ENCODE data around the gene ARHGAP26. TPM values are rescaled to one million over a fixed set of nuclear protein-coding genes. Genes with fewer than 3 reads are reported as not detected.

The ARHGAP26 gene
- total and polyA plus RNA-seq, 4 donors, result 5.4 to 52.3 (median 30.4) TPM

GRCh38 chr5:142748132-142748531 is 22.0 kb upstream of the ARHGAP26 start:
- Histone ChIP-seq H3K4me3 (no peak overlapping the region), H3K27me3 (ENCODE audit: control insufficient read depth in 3 of 3, insufficient read depth in 3 of 3, low read length in 2 of 3) (no peaks in the 10 kb centered on the region), H3K27ac (ENCODE audit: low read depth in 1 of 2, low read length in 1 of 2) (no peak overlapping the region), H3K4me1 (ENCODE audit: control insufficient read depth in 5 of 5, insufficient read depth in 5 of 5, low read length in 5 of 5) (peaks cover 0 to 37% (median 0%) of the 10 kb centered on the region in 5 donors), H3K36me3 (ENCODE audit: control insufficient read depth in 4 of 4, insufficient read depth in 4 of 4, low read length in 4 of 4) (no peaks in the 10 kb centered on the region), H3K9ac (ENCODE audit: insufficient read depth in 1 of 2, low read length in 2 of 2) (no peak overlapping the region), H3K9me3 (ENCODE audit: control insufficient read depth in 4 of 4, insufficient read depth in 3 of 4, low read length in 3 of 4) (no peaks in the 10 kb centered on the region)
- ATAC-seq (ENCODE audit: insufficient read depth, low FRiP score), result no peak
- no peak for DNase-seq
- TF ChIP-seq CTCF (IDR thresholded peaks at IDR 0.05; ENCODE audit: control extremely low read depth, extremely low read depth), result no peak
- WGBS, 2 donors, result 58 to 74% methylated on average over 1 of the region's 1 CpG

- Histone ChIP-seq H3K36me3 (ENCODE audit: control insufficient read depth in 4 of 4, insufficient read depth in 4 of 4, low read length in 4 of 4) (no peaks in the 10 kb centered on the region), H3K4me3 (no peak overlapping the region), H3K9ac (ENCODE audit: insufficient read depth in 1 of 2, low read length in 2 of 2) (no peak overlapping the region), H3K9me3 (ENCODE audit: control insufficient read depth in 4 of 4, insufficient read depth in 3 of 4, low read length in 3 of 4) (no peaks in the 10 kb centered on the region), H3K4me1 (ENCODE audit: control insufficient read depth in 5 of 5, insufficient read depth in 5 of 5, low read length in 5 of 5) (peaks cover 0 to 41% (median 0%) of the 10 kb centered on the region in 5 donors), H3K27me3 (ENCODE audit: control insufficient read depth in 3 of 3, insufficient read depth in 3 of 3, low read length in 2 of 3) (no peaks in the 10 kb centered on the region), H3K27ac (ENCODE audit: low read depth in 1 of 2, low read length in 1 of 2) (no peak overlapping the region)
- ATAC-seq (ENCODE audit: insufficient read depth, low FRiP score), result no peak
- no peak for DNase-seq
- peak; percentile 48 for TF ChIP-seq CTCF (IDR thresholded peaks at IDR 0.05; ENCODE audit: control extremely low read depth, extremely low read depth)
- WGBS, 2 donors, result 87 to 91% methylated on average over 2 of the region's 2 CpGs
These were observed 21.5 kb upstream of the ARHGAP26 start for GRCh38 chr5:142748568-142749249.

GRCh38 chr5:142749321-142749720 is 20.9 kb upstream of the ARHGAP26 start:
- Histone ChIP-seq H3K27me3 (ENCODE audit: control insufficient read depth in 3 of 3, insufficient read depth in 3 of 3, low read length in 2 of 3) (no peaks in the 10 kb centered on the region), H3K9ac (ENCODE audit: insufficient read depth in 1 of 2, low read length in 2 of 2) (no peak overlapping the region), H3K4me3 (no peak overlapping the region), H3K27ac (ENCODE audit: low read depth in 1 of 2, low read length in 1 of 2) (no peak overlapping the region), H3K4me1 (ENCODE audit: control insufficient read depth in 5 of 5, insufficient read depth in 5 of 5, low read length in 5 of 5) (peaks cover 0 to 38% (median 0%) of the 10 kb centered on the region in 5 donors), H3K36me3 (ENCODE audit: control insufficient read depth in 4 of 4, insufficient read depth in 4 of 4, low read length in 4 of 4) (no peaks in the 10 kb centered on the region), H3K9me3 (ENCODE audit: control insufficient read depth in 4 of 4, insufficient read depth in 3 of 4, low read length in 3 of 4) (no peaks in the 10 kb centered on the region)
- 64 to 65% methylated on average over 3 of the region's 3 CpGs for WGBS, 2 donors
- no peak for ATAC-seq (ENCODE audit: insufficient read depth, low FRiP score)
- DNase-seq, result no peak
- no peak for TF ChIP-seq CTCF (IDR thresholded peaks at IDR 0.05; ENCODE audit: control extremely low read depth, extremely low read depth)

All from lung (tissue), 12 donors.